CD4-positive, alpha-beta T cell treated with Interferon alpha-2 for 1 hour (primary cell): ENCODE results near the gene NKIRAS1.
"Not testable (repeated sequence)": the region's sequence is repeated elsewhere in the genome, so short reads cannot be mapped to it uniquely, and the experiment has no call there.

Experiments used
- DNase-seq, 2 donors: peaks; one replicate each; pipeline ENCODE4 v3.0.0-alpha.2; 2020 to 2022

The NKIRAS1 gene

GRCh38 chr3:23867400-23867799 is 49.4 kb downstream of the NKIRAS1 start:
- no peak for DNase-seq

GRCh38 chr3:23865595-23866396 is 51.0 kb downstream of the NKIRAS1 start:
- DNase-seq, result no peak

- DNase-seq, result no peak
Measured at GRCh38 chr3:23864931-23865330, 51.9 kb downstream of the NKIRAS1 start.

- no peak for DNase-seq
Measured at GRCh38 chr3:23863060-23863459, 53.7 kb downstream of the NKIRAS1 start.

- DNase-seq, result no peak
Measured at GRCh38 chr3:23861689-23862088, 55.1 kb downstream of the NKIRAS1 start.

GRCh38 chr3:23859839-23860382 is 56.9 kb downstream of the NKIRAS1 start:
- DNase-seq, result no peak

- DNase-seq, result no peak
Measured at GRCh38 chr3:23859012-23859743, 57.6 kb downstream of the NKIRAS1 start.

- no peak for DNase-seq
Measured at GRCh38 chr3:23856286-23856685, 60.5 kb downstream of the NKIRAS1 start.

- DNase-seq, result not testable (repeated sequence)
Measured at GRCh38 chr3:23849462-23849861, 67.3 kb downstream of the NKIRAS1 start.

GRCh38 chr3:23845326-23846216 is 71.2 kb downstream of the NKIRAS1 start:
- DNase-seq, result no peak

GRCh38 chr3:23843869-23844268 is 72.9 kb downstream of the NKIRAS1 start:
- no peak for DNase-seq
